ENCODE measurements around the gene SHROOM2.

SHROOM2 gene

GRCh38 chrX:9888953-9889470 is 102.8 kb downstream of the SHROOM2 start:
- DNase-seq (ENCODE audit: extremely low spot score, insufficient read length, low read depth) (no peak), FAIRE-seq (no peak)

GRCh38 chrX:9890681-9891091 is 104.5 kb downstream of the SHROOM2 start:
- FAIRE-seq (no peak), DNase-seq (ENCODE audit: extremely low spot score, insufficient read length, low read depth) (no peak)

GRCh38 chrX:9895225-9895912 is 109.1 kb downstream of the SHROOM2 start:
- DNase-seq (ENCODE audit: extremely low spot score, insufficient read length, low read depth) (no peak), FAIRE-seq (no peak)

GRCh38 chrX:9897761-9898161 is 111.5 kb downstream of the SHROOM2 start:
- FAIRE-seq (no peak), DNase-seq (ENCODE audit: extremely low spot score, insufficient read length, low read depth) (no peak)

- FAIRE-seq, result no peak
- DNase-seq (ENCODE audit: extremely low spot score, insufficient read length, low read depth), result no peak
Measured at GRCh38 chrX:9899640-9900111, 113.4 kb downstream of the SHROOM2 start.

GRCh38 chrX:9902656-9903055 is 116.4 kb downstream of the SHROOM2 start:
- no peak for FAIRE-seq
- no peak for DNase-seq (ENCODE audit: extremely low spot score, insufficient read length, low read depth)

- DNase-seq (ENCODE audit: extremely low spot score, insufficient read length, low read depth), result no peak
- FAIRE-seq, result no peak
Measured at GRCh38 chrX:9903146-9903545, 116.9 kb downstream of the SHROOM2 start.

GRCh38 chrX:9905288-9905687 is 119.1 kb downstream of the SHROOM2 start:
- no peak for DNase-seq (ENCODE audit: extremely low spot score, insufficient read length, low read depth)
- no peak for FAIRE-seq

GRCh38 chrX:9905721-9906120 is 119.5 kb downstream of the SHROOM2 start:
- FAIRE-seq, result no peak
- DNase-seq (ENCODE audit: extremely low spot score, insufficient read length, low read depth), result no peak

- DNase-seq (ENCODE audit: extremely low spot score, insufficient read length, low read depth) (no peak), FAIRE-seq (no peak)
Measured at GRCh38 chrX:9906919-9907318, 120.7 kb downstream of the SHROOM2 start.

GRCh38 chrX:9907645-9908387 is 121.6 kb downstream of the SHROOM2 start:
- DNase-seq (ENCODE audit: extremely low spot score, insufficient read length, low read depth) (no peak), FAIRE-seq (no peak)

GRCh38 chrX:9909254-9909653 is 123.0 kb downstream of the SHROOM2 start:
- no peak for FAIRE-seq

GRCh38 chrX:9911487-9911886 is 125.3 kb downstream of the SHROOM2 start:
- FAIRE-seq, result no peak

More at GRCh38 chrX:9909254-9909653, 123.0 kb downstream of the SHROOM2 start:
- DNase-seq (ENCODE audit: extremely low spot score, insufficient read length, low read depth), result no peak

GRCh38 chrX:9912351-9913145 is 126.3 kb downstream of the SHROOM2 start:
- DNase-seq (ENCODE audit: extremely low spot score, insufficient read length, low read depth) (no peak), FAIRE-seq (no peak)

More at GRCh38 chrX:9911487-9911886, 125.3 kb downstream of the SHROOM2 start:
- DNase-seq (ENCODE audit: extremely low spot score, insufficient read length, low read depth), result no peak

- FAIRE-seq (no peak), DNase-seq (ENCODE audit: extremely low spot score, insufficient read length, low read depth) (no peak)
Measured at GRCh38 chrX:9913146-9913433, 126.9 kb downstream of the SHROOM2 start.

GRCh38 chrX:9917861-9918260 is 131.6 kb downstream of the SHROOM2 start:
- DNase-seq (ENCODE audit: extremely low spot score, insufficient read length, low read depth) (no peak), FAIRE-seq (no peak)

GRCh38 chrX:9919632-9920172 is 133.5 kb downstream of the SHROOM2 start:
- DNase-seq (ENCODE audit: extremely low spot score, insufficient read length, low read depth) (no peak), FAIRE-seq (no peak)

GRCh38 chrX:9921407-9921806 is 135.2 kb downstream of the SHROOM2 start:
- FAIRE-seq, result no peak
- DNase-seq (ENCODE audit: extremely low spot score, insufficient read length, low read depth), result no peak

- FAIRE-seq (no peak), DNase-seq (ENCODE audit: extremely low spot score, insufficient read length, low read depth) (no peak)
Measured at GRCh38 chrX:9923357-9923756, 137.1 kb downstream of the SHROOM2 start.

- no peak for FAIRE-seq
- DNase-seq (ENCODE audit: extremely low spot score, insufficient read length, low read depth), result no peak
Measured at GRCh38 chrX:9926002-9926401, 139.8 kb downstream of the SHROOM2 start.
